GM12878 (cell line): ENCODE measurements around the gene INSYN2B.

Experiments used
- BRCA1 ChIP-seq: IDR thresholded peaks from 2 replicates; pipeline ENCODE4 v1.6.1; 2011; ENCODE audit warnings: low read depth, low read length, improper control_type of control experiment
- CEBPB ChIP-seq, 2 experiments: fragments of 150-350 bp in 1 of 2; IDR thresholded peaks; 2 replicates each; pipeline ENCODE4 v1.6.1; 2012 to 2014; ENCODE audit warnings: low read depth in 2 of 2, low read length in 2 of 2, borderline replicate concordance in 1 of 2, inconsistent platforms in 1 of 2
- CREB1 ChIP-seq: IDR thresholded peaks from 2 replicates; pipeline ENCODE4 v1.6.1; 2012; ENCODE audit warnings: low read depth, mild to moderate bottlenecking, inconsistent platforms
- EED ChIP-seq: sonication (generic); IDR thresholded peaks from 2 replicates; pipeline ENCODE4 v1.6.1; 2016; ENCODE audit warnings: antibody characterized with exemption, low read depth
- FOXM1 ChIP-seq: IDR thresholded peaks from 2 replicates; pipeline ENCODE4 v1.6.1; 2012; ENCODE audit warnings: low read depth, mild to moderate bottlenecking, inconsistent platforms, low read length, moderate library complexity
- GABPA ChIP-seq: IDR thresholded peaks from 2 replicates; pipeline ENCODE4 v1.6.1; 2014; ENCODE audit warnings: antibody characterized with exemption, low read depth, mild to moderate bottlenecking, inconsistent platforms
- JUNB ChIP-seq: IDR thresholded peaks from 2 replicates; pipeline ENCODE4 v1.6.1; 2016; ENCODE audit warnings: antibody characterized with exemption, mild to moderate bottlenecking
- SREBF2 ChIP-seq: IDR thresholded peaks from 2 replicates; pipeline ENCODE4 v1.6.1; 2012; ENCODE audit warnings: mild to moderate bottlenecking, low read length
- YBX1 ChIP-seq: fragments of 450-650 bp; IDR thresholded peaks from 2 replicates; pipeline ENCODE4 v1.6.1; 2016; ENCODE audit warnings: antibody characterized with exemption
- TF ChIP-seq, protein P1 (sequence below), 3 experiments: IDR thresholded peaks in 2 of 3; conservative IDR thresholded peaks in 1 of 3; 2 replicates each; pipeline ENCODE4 v1.5.1; 2011; ENCODE audit warnings: low read depth in 3 of 3, low read length in 3 of 3, mild to moderate bottlenecking in 3 of 3, control low read depth in 2 of 3, moderate library complexity in 2 of 3, inconsistent platforms in 1 of 3, mixed read lengths in 1 of 3; ENCODE audit not compliant: control insufficient read depth in 2 of 3, insufficient read depth in 1 of 3; ENCODE audit errors: extremely low read depth in 1 of 3

DNA sequence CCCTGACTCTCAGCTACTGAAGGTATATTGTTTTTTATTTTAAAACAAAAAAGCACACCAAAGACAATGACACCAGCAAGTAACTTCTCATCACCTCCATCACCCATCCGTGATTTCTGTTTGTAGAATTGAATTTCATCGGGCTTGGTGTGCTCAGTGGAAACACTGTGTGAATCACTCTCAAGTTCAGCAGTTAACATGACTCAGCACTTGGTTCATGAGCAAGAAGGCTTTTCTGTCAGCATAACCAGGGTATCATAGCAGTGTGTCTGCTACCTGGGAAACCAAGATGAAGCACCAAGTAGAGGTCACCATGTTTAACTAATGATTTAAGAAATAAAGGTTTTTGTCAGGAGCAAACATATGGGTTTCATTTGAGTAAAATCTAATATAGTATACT is 123.7 kb downstream of the INSYN2B start:
- TF ChIP-seq, protein P1, sequence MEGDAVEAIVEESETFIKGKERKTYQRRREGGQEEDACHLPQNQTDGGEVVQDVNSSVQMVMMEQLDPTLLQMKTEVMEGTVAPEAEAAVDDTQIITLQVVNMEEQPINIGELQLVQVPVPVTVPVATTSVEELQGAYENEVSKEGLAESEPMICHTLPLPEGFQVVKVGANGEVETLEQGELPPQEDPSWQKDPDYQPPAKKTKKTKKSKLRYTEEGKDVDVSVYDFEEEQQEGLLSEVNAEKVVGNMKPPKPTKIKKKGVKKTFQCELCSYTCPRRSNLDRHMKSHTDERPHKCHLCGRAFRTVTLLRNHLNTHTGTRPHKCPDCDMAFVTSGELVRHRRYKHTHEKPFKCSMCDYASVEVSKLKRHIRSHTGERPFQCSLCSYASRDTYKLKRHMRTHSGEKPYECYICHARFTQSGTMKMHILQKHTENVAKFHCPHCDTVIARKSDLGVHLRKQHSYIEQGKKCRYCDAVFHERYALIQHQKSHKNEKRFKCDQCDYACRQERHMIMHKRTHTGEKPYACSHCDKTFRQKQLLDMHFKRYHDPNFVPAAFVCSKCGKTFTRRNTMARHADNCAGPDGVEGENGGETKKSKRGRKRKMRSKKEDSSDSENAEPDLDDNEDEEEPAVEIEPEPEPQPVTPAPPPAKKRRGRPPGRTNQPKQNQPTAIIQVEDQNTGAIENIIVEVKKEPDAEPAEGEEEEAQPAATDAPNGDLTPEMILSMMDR (IDR thresholded peaks at IDR 0.05 in 2 of 3, conservative IDR thresholded peaks at IDR 0.05 in 1 of 3; ENCODE audit: control insufficient read depth in 2 of 3, extremely low read depth in 1 of 3, insufficient read depth in 1 of 3, low read depth in 3 of 3, low read length in 3 of 3) = no peak
- TF ChIP-seq SREBF2 = no peak
- TF ChIP-seq GABPA = no peak
- no peak for TF ChIP-seq JUNB
- TF ChIP-seq EED = no peak
- TF ChIP-seq CEBPB (IDR thresholded peaks at IDR 0.05; ENCODE audit: borderline replicate concordance in 1 of 2, low read depth in 2 of 2, low read length in 2 of 2) = no peak
- no peak for TF ChIP-seq CREB1
- TF ChIP-seq FOXM1 = no peak
- TF ChIP-seq YBX1 = no peak
- TF ChIP-seq BRCA1 = no peak
